GM18498 (cell line): ENCODE results near the gene SDC1.

Source experiments
- ATAC-seq: cut with Tn5 transposase; IDR thresholded peaks from one replicate; pipeline ENCODE4 v1.9.1; 2021; ENCODE audit warnings: mild to moderate bottlenecking, moderate library complexity; ENCODE audit not compliant: unreplicated experiment

The SDC1 gene

GRCh38 chr2:20156076-20156759 is 68.7 kb downstream of the SDC1 start:
- ATAC-seq = no peak

- ATAC-seq = no peak
Observed at GRCh38 chr2:20153131-20153851, 71.6 kb downstream of the SDC1 start.

- peak; percentile 72 for ATAC-seq
Observed at GRCh38 chr2:20150806-20151571, 73.9 kb downstream of the SDC1 start.
